ENCODE data around the gene LSAMP. TPM values are rescaled to one million over a fixed set of nuclear protein-coding genes. Genes with fewer than 3 reads are reported as not detected.

Gene LSAMP
- polyA plus RNA-seq, 1 of the 3 experiments (the other 2 are of a cell fraction), result 6.6 TPM

GRCh38 chr3:115851571-115851970 is 593.7 kb downstream of the LSAMP start:
- Histone ChIP-seq H3K27me3 (ENCODE audit: insufficient read depth) (no peaks in the 10 kb centered on the region), H3K36me3 (replicated peaks in 1 of 2; ENCODE audit: control insufficient read depth in 1 of 2, insufficient read depth in 2 of 2, low read length in 1 of 2) (peaks cover 0 to 6% of the 10 kb centered on the region in 2 experiments), H2AFZ (ENCODE audit: low read depth) (no peak overlapping the region), H3K27ac (ENCODE audit: low read depth in 2 of 2, low read length in 1 of 2) (no peak overlapping the region), H3K9me2 (no peaks in the 10 kb centered on the region), H3K9me3 (no peaks in the 10 kb centered on the region), H3K9ac (no peak overlapping the region), H3K4me1 (ENCODE audit: control insufficient read depth in 1 of 2, insufficient read depth in 2 of 2, low read depth in 1 of 2, low read length in 1 of 2) (no peaks in the 10 kb centered on the region; a peak in 2 of 4 replicates), H4K20me1 (ENCODE audit: insufficient read depth) (no peaks in the 10 kb centered on the region), H3K79me2 (ENCODE audit: insufficient read depth) (no peaks in the 10 kb centered on the region), H3F3A (replicated peaks; ENCODE audit: insufficient read depth) (no peaks in the 10 kb centered on the region), H3K4me3 (ENCODE audit: low read depth in 2 of 2, low read length in 1 of 2) (no peak overlapping the region), H3K4me2 (no peak overlapping the region)
- DNase-seq, result no peak
- WGBS (ENCODE audit: low lambda C conversion rate), result 82% methylated on average over 3 of the region's 3 CpGs
- TF ChIP-seq ELF1 (IDR thresholded peaks at IDR 0.05) (no peak), PBX3 (IDR thresholded peaks at IDR 0.05) (no peak), TCF12 (IDR thresholded peaks at IDR 0.05) (no peak), RFX5 (IDR thresholded peaks at IDR 0.05; ENCODE audit: low read length) (no peak), RCOR1 (IDR thresholded peaks at IDR 0.05; ENCODE audit: low read length) (no peak), REST (IDR thresholded peaks at IDR 0.05; ENCODE audit: low read depth, low read length) (no peak), CHD2 (IDR thresholded peaks at IDR 0.05; ENCODE audit: low read length, partially characterized antibody) (no peak), CTCF (IDR thresholded peaks at IDR 0.05) (no peak), TAF1 (IDR thresholded peaks at IDR 0.05; ENCODE audit: borderline replicate concordance, low read depth, low read length) (no peak), FOXM1 (IDR thresholded peaks at IDR 0.05; ENCODE audit: low read depth) (no peak), YY1 (IDR thresholded peaks at IDR 0.05; ENCODE audit: low read depth) (no peak), GATA2 (CRISPR knock-in tag; IDR thresholded peaks at IDR 0.05) (no peak)
- ChIA-PET CTCF (no interaction called here), POLR2A (no interaction called here)

DNA sequence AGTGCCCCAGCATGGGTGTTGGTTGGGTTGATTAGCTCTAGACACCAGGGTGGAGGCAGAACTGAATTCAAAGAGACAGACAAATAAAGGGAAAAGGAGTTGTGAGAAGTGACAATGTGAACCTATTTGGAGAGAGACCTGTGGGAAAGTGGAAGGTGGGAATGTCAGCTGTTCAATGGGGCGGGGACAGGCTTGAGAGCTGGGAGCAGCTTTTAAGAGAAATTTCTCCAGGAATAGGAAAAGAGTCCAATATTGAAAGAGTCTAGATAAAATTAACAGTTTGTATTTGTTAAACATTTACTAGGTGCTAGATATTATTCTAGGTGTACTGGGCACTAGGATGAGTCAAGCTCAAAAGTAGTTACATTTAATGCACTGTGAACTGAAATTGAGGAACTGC is 596.6 kb downstream of the LSAMP start:
- no peak overlapping the region for H3K27ac ChIP-seq (ENCODE audit: low read depth in 2 of 2, low read length in 1 of 2)
- 86% methylated on average over 1 of the region's 1 CpG for WGBS (ENCODE audit: low lambda C conversion rate)
- H3K4me3 ChIP-seq (ENCODE audit: low read depth in 2 of 2, low read length in 1 of 2), result no peak overlapping the region
- H3K4me1 ChIP-seq (ENCODE audit: control insufficient read depth in 1 of 2, insufficient read depth in 2 of 2, low read depth in 1 of 2, low read length in 1 of 2), result peaks cover 0 to 7% of the 10 kb centered on the region in 2 experiments; a peak in 3 of 4 replicates
- no peaks in the 10 kb centered on the region for H3K9me3 ChIP-seq
- no peak for DNase-seq
- H2AFZ ChIP-seq (ENCODE audit: low read depth), result no peak overlapping the region
- H3K9me2 ChIP-seq, result no peaks in the 10 kb centered on the region
- CTCF ChIA-PET, result interaction anchor here (0.8 to 1.8 kb wide), 5 partner anchors 10 to 66 kb away, joined by 4 to 10 read pairs (median 5); no protein-coding TSS in a partner anchor
- peaks cover 0 to 6% of the 10 kb centered on the region in 2 experiments for H3K36me3 ChIP-seq (replicated peaks in 1 of 2; ENCODE audit: control insufficient read depth in 1 of 2, insufficient read depth in 2 of 2, low read length in 1 of 2)
- H4K20me1 ChIP-seq (ENCODE audit: insufficient read depth), result no peaks in the 10 kb centered on the region
- H3K27me3 ChIP-seq (ENCODE audit: insufficient read depth), result no peaks in the 10 kb centered on the region
- no peak overlapping the region for H3K4me2 ChIP-seq
- no peak overlapping the region for H3K9ac ChIP-seq
- no peaks in the 10 kb centered on the region for H3K79me2 ChIP-seq (ENCODE audit: insufficient read depth)
- POLR2A ChIA-PET, result no interaction called here
- H3F3A ChIP-seq (replicated peaks; ENCODE audit: insufficient read depth), result no peaks in the 10 kb centered on the region
- TF ChIP-seq GATA2 (CRISPR knock-in tag; IDR thresholded peaks at IDR 0.05) (no peak), FOSL2 (IDR thresholded peaks at IDR 0.05; ENCODE audit: borderline replicate concordance, low read depth) (no peak), TCF12 (IDR thresholded peaks at IDR 0.05) (no peak), FOXJ3 (CRISPR knock-in tag; IDR thresholded peaks at IDR 0.05) (no peak), USF1 (IDR thresholded peaks at IDR 0.05; ENCODE audit: borderline replicate concordance, low read depth) (no peak), POLR2AphosphoS5 (IDR thresholded peaks at IDR 0.05; ENCODE audit: low read depth, low read length) (no peak), MXI1 (IDR thresholded peaks at IDR 0.05; ENCODE audit: low read depth, low read length) (no peak), FOXM1 (IDR thresholded peaks at IDR 0.05; ENCODE audit: low read depth) (no peak), RAD21 (IDR thresholded peaks at IDR 0.05; ENCODE audit: low read length) (no peak), TEAD4 (IDR thresholded peaks at IDR 0.05; ENCODE audit: borderline replicate concordance, insufficient read depth) (no peak), TAF1 (IDR thresholded peaks at IDR 0.05; ENCODE audit: borderline replicate concordance, low read depth, low read length) (no peak), ZBTB33 (IDR thresholded peaks at IDR 0.05; ENCODE audit: borderline replicate concordance, low read depth) (no peak)

All from SK-N-SH (cell line).